ENCODE results near the gene GRID2IP.

The GRID2IP gene

GRCh38 chr7:6448943-6449543, 102.2 kb downstream of the GRID2IP start:
- no peak for DNase-seq (ENCODE audit: low read depth, low spot score)

GRCh38 chr7:6447581-6448199, 103.6 kb downstream of the GRID2IP start, which contains the start of gene DAGLB:
DAGLB (minus strand) TSS chr7:6447954; CDS start chr7:6447842, 112 bp downstream.
- DNase-seq (ENCODE audit: low read depth, low spot score): peak; percentile 88

Data from activated naive CD8-positive, alpha-beta T cell treated with anti-CD3 and anti-CD28 coated beads, Interleukin-2, amount 50 U/mL, for 16 hours (primary cell).